Astrocyte (in vitro differentiated cells and primary cell): ENCODE data around the gene FBXO34. TPM values are rescaled to one million over a fixed set of nuclear protein-coding genes. Genes with fewer than 3 reads are reported as not detected.
A peak's percentile ranks its signal among the peaks of the same experiment; 100 is the strongest.

Experiments used
- DNase-seq: peaks from one replicate; pipeline ENCODE4 v3.0.0-alpha.2; 2010; ENCODE audit warnings: low read depth
- FAIRE-seq: peaks from 2 replicates; lab custom pipeline; 2011; peaks lifted over from hg19 to GRCh38; lab: Jason Lieb, UNC
- H2AFZ ChIP-seq: 2 replicates; pipeline ENCODE4 v1.6.0; 2012; ENCODE audit warnings: low read depth, low read length, inconsistent platforms
- H3K27ac ChIP-seq: 2 replicates; pipeline ENCODE4 v1.5.1; 2011; ENCODE audit warnings: low read depth, low read length, inconsistent platforms
- H3K27me3 ChIP-seq: 2 replicates; pipeline ENCODE4 v1.6.0; 2011; ENCODE audit warnings: low read length, inconsistent platforms; ENCODE audit not compliant: insufficient read depth
- H3K36me3 ChIP-seq: 2 replicates; pipeline ENCODE4 v1.5.1; 2011; ENCODE audit warnings: low read length, inconsistent platforms; ENCODE audit not compliant: insufficient read depth
- H3K4me1 ChIP-seq: 2 replicates; pipeline ENCODE4 v1.5.1; 2011; ENCODE audit warnings: low read length, inconsistent platforms; ENCODE audit not compliant: insufficient read depth
- H3K4me2 ChIP-seq: 2 replicates; pipeline ENCODE4 v1.6.0; 2012; ENCODE audit warnings: low read length, inconsistent platforms
- H3K4me3 ChIP-seq: 2 replicates; pipeline ENCODE4 v1.5.1; 2011; ENCODE audit warnings: low read depth, mild to moderate bottlenecking, low read length, inconsistent platforms; ENCODE audit not compliant: insufficient read depth
- H3K79me2 ChIP-seq: 2 replicates; pipeline ENCODE4 v1.6.0; 2012; ENCODE audit warnings: mild to moderate bottlenecking, low read length, inconsistent platforms; ENCODE audit not compliant: insufficient read depth
- H3K9ac ChIP-seq: 2 replicates; pipeline ENCODE4 v1.6.0; 2012; ENCODE audit warnings: mild to moderate bottlenecking, low read length, inconsistent platforms
- H3K9me3 ChIP-seq: 2 replicates; pipeline ENCODE4 v1.5.1; 2012; ENCODE audit warnings: low read depth, mild to moderate bottlenecking, low read length, inconsistent platforms; ENCODE audit not compliant: insufficient read depth
- H4K20me1 ChIP-seq: 2 replicates; pipeline ENCODE4 v1.6.0; 2012; ENCODE audit warnings: low read length, inconsistent platforms; ENCODE audit not compliant: insufficient read depth
- H3K27ac Mint-ChIP-seq: one replicate; pipeline ENCODE4 v1.8.0; 2021; ENCODE audit warnings: mild to moderate bottlenecking, mixed read lengths; ENCODE audit not compliant: unreplicated experiment
- H3K27me3 Mint-ChIP-seq: one replicate; pipeline ENCODE4 v1.8.0; 2021; ENCODE audit warnings: low read depth, mixed read lengths; ENCODE audit not compliant: unreplicated experiment
- H3K36me3 Mint-ChIP-seq: one replicate; pipeline ENCODE4 v1.8.0; 2021; ENCODE audit warnings: low read depth, mixed read lengths; ENCODE audit not compliant: unreplicated experiment
- H3K4me1 Mint-ChIP-seq: one replicate; pipeline ENCODE4 v1.8.0; 2021; ENCODE audit warnings: low read depth, mixed read lengths; ENCODE audit not compliant: unreplicated experiment
- H3K4me3 Mint-ChIP-seq: one replicate; pipeline ENCODE4 v1.8.0; 2021; ENCODE audit warnings: mild to moderate bottlenecking, moderate library complexity, mixed read lengths; ENCODE audit not compliant: unreplicated experiment
- H3K9me3 Mint-ChIP-seq: one replicate; pipeline ENCODE4 v1.8.0; 2021; ENCODE audit warnings: mild to moderate bottlenecking, mixed read lengths; ENCODE audit not compliant: unreplicated experiment
- CTCF ChIP-seq: IDR thresholded peaks from 2 replicates; pipeline ENCODE4 v1.5.1; 2011; ENCODE audit warnings: low read depth, mild to moderate bottlenecking, inconsistent platforms, low read length, moderate library complexity; ENCODE audit not compliant: insufficient read depth
- EZH2 ChIP-seq: IDR thresholded peaks from 2 replicates; pipeline ENCODE4 v1.6.1; 2012; ENCODE audit warnings: mild to moderate bottlenecking, low read length, inconsistent platforms; ENCODE audit not compliant: insufficient read depth
- total RNA-seq: library from RNA; stranded (reverse); gene quantifications from 2 replicates; pipeline ENCODE4 v1.2.1, GENCODE V29; 2021

The FBXO34 gene
- total RNA-seq, 1 donor from 2014 or later, result 23.4 TPM

- Histone ChIP-seq H3K79me2 (peaks cover 79% of the 10 kb centered on the region), H4K20me1 (peaks cover 60% of the 10 kb centered on the region), H2AFZ (no peak overlapping the region), H3K4me1 (peaks cover 26% of the 10 kb centered on the region), H3K4me3 (no peak overlapping the region), H3K9ac (no peak overlapping the region), H3K27ac (peak overlapping the region; percentile 35), H3K4me2 (peak overlapping the region; percentile 40), H3K36me3 (no peaks in the 10 kb centered on the region), H3K9me3 (no peaks in the 10 kb centered on the region), H3K27me3 (no peaks in the 10 kb centered on the region)
- H3K27me3 Mint-ChIP-seq, result no peaks in the 10 kb centered on the region
- H3K36me3 Mint-ChIP-seq, result peaks cover 2% of the 10 kb centered on the region
- DNase-seq, result peak; percentile 90
- no peak for TF ChIP-seq CTCF
- TF ChIP-seq EZH2, result no peak
- peak overlapping the region; percentile 28 for H3K27ac Mint-ChIP-seq
- peak; percentile 73 for FAIRE-seq
- H3K4me1 Mint-ChIP-seq, result peaks cover 33% of the 10 kb centered on the region
- H3K4me3 Mint-ChIP-seq, result peak overlapping the region; percentile 27
- H3K9me3 Mint-ChIP-seq, result no peaks in the 10 kb centered on the region
These were observed 3.5 kb downstream of the FBXO34 start for GRCh38 chr14:55274751-55275150.

- Histone ChIP-seq H3K9me3 (no peaks in the 10 kb centered on the region), H3K79me2 (peaks cover 95% of the 10 kb centered on the region), H3K4me1 (peaks cover 22% of the 10 kb centered on the region), H3K27me3 (no peaks in the 10 kb centered on the region), H3K36me3 (no peaks in the 10 kb centered on the region), H2AFZ (no peak overlapping the region), H3K9ac (no peak overlapping the region), H3K4me2 (no peak overlapping the region), H3K27ac (no peak overlapping the region), H4K20me1 (peaks cover 69% of the 10 kb centered on the region), H3K4me3 (no peak overlapping the region)
- Mint-ChIP-seq H3K4me1 (peaks cover 36% of the 10 kb centered on the region), H3K9me3 (no peaks in the 10 kb centered on the region), H3K4me3 (no peak overlapping the region), H3K27ac (no peak overlapping the region), H3K36me3 (peaks cover 2% of the 10 kb centered on the region), H3K27me3 (no peaks in the 10 kb centered on the region)
- TF ChIP-seq EZH2 (no peak), CTCF (no peak)
- no peak for DNase-seq
- FAIRE-seq, result no peak
These were observed 5.5 kb downstream of the FBXO34 start for GRCh38 chr14:55276736-55277135.

- H3K4me3 ChIP-seq, result no peak overlapping the region
- no peak overlapping the region for H3K27ac Mint-ChIP-seq
- no peak for TF ChIP-seq CTCF
- TF ChIP-seq EZH2, result no peak
- H3K27me3 Mint-ChIP-seq, result no peaks in the 10 kb centered on the region
- H3K27ac ChIP-seq, result no peak overlapping the region
- no peak overlapping the region for H2AFZ ChIP-seq
- H3K9ac ChIP-seq, result no peak overlapping the region
- H3K4me2 ChIP-seq, result no peak overlapping the region
- H3K79me2 ChIP-seq, result peaks cover 93% of the 10 kb centered on the region
- DNase-seq, result no peak
- H3K27me3 ChIP-seq, result no peaks in the 10 kb centered on the region
- H3K9me3 ChIP-seq, result no peaks in the 10 kb centered on the region
- H4K20me1 ChIP-seq, result peaks cover 73% of the 10 kb centered on the region
- H3K4me3 Mint-ChIP-seq, result no peak overlapping the region
- H3K9me3 Mint-ChIP-seq, result no peaks in the 10 kb centered on the region
- peaks cover 28% of the 10 kb centered on the region for H3K4me1 Mint-ChIP-seq
- no peaks in the 10 kb centered on the region for H3K36me3 ChIP-seq
- peak; percentile 32 for FAIRE-seq
- H3K4me1 ChIP-seq, result peaks cover 14% of the 10 kb centered on the region
- peaks cover 2% of the 10 kb centered on the region for H3K36me3 Mint-ChIP-seq
These were observed 6.9 kb downstream of the FBXO34 start for GRCh38 chr14:55277972-55278740.
